Measurements from ENCODE around the gene DSCAM. TPM values are rescaled to one million over a fixed set of nuclear protein-coding genes. Genes with fewer than 3 reads are reported as not detected.

The DSCAM gene
- total RNA-seq, 4 donors from 2014 or later: 0.03 TPM; not detected in 3

GRCh38 chr21:40646651-40647050 is 200.3 kb downstream of the DSCAM start:
- ATAC-seq: no peak
- TF ChIP-seq, protein P1, sequence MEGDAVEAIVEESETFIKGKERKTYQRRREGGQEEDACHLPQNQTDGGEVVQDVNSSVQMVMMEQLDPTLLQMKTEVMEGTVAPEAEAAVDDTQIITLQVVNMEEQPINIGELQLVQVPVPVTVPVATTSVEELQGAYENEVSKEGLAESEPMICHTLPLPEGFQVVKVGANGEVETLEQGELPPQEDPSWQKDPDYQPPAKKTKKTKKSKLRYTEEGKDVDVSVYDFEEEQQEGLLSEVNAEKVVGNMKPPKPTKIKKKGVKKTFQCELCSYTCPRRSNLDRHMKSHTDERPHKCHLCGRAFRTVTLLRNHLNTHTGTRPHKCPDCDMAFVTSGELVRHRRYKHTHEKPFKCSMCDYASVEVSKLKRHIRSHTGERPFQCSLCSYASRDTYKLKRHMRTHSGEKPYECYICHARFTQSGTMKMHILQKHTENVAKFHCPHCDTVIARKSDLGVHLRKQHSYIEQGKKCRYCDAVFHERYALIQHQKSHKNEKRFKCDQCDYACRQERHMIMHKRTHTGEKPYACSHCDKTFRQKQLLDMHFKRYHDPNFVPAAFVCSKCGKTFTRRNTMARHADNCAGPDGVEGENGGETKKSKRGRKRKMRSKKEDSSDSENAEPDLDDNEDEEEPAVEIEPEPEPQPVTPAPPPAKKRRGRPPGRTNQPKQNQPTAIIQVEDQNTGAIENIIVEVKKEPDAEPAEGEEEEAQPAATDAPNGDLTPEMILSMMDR (IDR thresholded peaks at IDR 0.05 in 4 of 5, conservative IDR thresholded peaks at IDR 0.05 in 1 of 5): no peak
- TF ChIP-seq POLR2A (IDR thresholded peaks at IDR 0.05): no peak

DNA sequence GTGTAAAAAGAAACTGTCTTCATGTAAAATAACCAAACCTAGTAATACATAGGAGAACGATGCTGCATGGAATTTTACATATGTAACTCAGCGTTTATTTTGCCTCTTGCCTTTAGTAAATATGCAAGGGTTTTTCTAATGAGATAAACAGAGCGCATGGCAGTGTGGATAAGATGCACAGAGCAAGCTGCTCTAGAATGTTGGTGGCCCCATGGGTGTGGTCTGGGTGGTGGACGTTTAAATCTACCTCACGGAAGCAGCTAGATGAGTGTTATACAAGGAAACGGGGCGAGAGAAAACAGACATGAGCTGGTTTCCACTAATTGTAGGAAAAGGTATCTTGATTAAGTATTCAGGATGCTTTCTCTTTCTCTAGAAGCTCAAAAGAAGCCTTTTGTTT is 205.9 kb downstream of the DSCAM start:
- DNase-seq: no peak
- no peaks in the 10 kb centered on the region for H3K27me3 ChIP-seq
- no peaks in the 10 kb centered on the region for H3K36me3 ChIP-seq
- TF ChIP-seq, protein P1 (IDR thresholded peaks at IDR 0.05 in 4 of 5, conservative IDR thresholded peaks at IDR 0.05 in 1 of 5): no peak
- no peak for TF ChIP-seq POLR2A (IDR thresholded peaks at IDR 0.05)
- in situ Hi-C loops (cut with MboI; ENCODE audit: low sequenced_read_pairs in 4 of 4) (no loop called here), intact Hi-C loops (cut with DNase I; ENCODE audit: low total_unique reads) (no loop called here)
- H3K4me3 ChIP-seq: no peak overlapping the region
- H3K9me3 ChIP-seq: no peaks in the 10 kb centered on the region
- no peak for ATAC-seq
- H3K27ac ChIP-seq: no peak overlapping the region
- no peaks in the 10 kb centered on the region for H3K4me1 ChIP-seq

More at GRCh38 chr21:40646651-40647050, 200.3 kb downstream of the DSCAM start:
- DNase-seq: no peak
- H3K4me3 ChIP-seq: no peak overlapping the region
- H3K36me3 ChIP-seq: no peaks in the 10 kb centered on the region
- H3K4me1 ChIP-seq: no peaks in the 10 kb centered on the region
- in situ Hi-C loops (cut with MboI; ENCODE audit: low sequenced_read_pairs in 4 of 4) (no loop called here), intact Hi-C loops (cut with DNase I; ENCODE audit: low total_unique reads) (no loop called here)
- no peaks in the 10 kb centered on the region for H3K9me3 ChIP-seq
- no peaks in the 10 kb centered on the region for H3K27me3 ChIP-seq
- H3K27ac ChIP-seq: no peak overlapping the region

- Histone ChIP-seq H3K27me3 (no peaks in the 10 kb centered on the region), H3K4me3 (no peak overlapping the region), H3K9me3 (no peaks in the 10 kb centered on the region), H3K4me1 (no peaks in the 10 kb centered on the region), H3K27ac (no peak overlapping the region), H3K36me3 (no peaks in the 10 kb centered on the region)
- DNase-seq: no peak
- in situ Hi-C loops (cut with MboI; ENCODE audit: low sequenced_read_pairs in 4 of 4) (no loop called here), intact Hi-C loops (cut with DNase I; ENCODE audit: low total_unique reads) (no loop called here)
- TF ChIP-seq, protein P1 (IDR thresholded peaks at IDR 0.05 in 4 of 5, conservative IDR thresholded peaks at IDR 0.05 in 1 of 5): no peak
- no peak for TF ChIP-seq POLR2A (IDR thresholded peaks at IDR 0.05)
- ATAC-seq: no peak
Observed at GRCh38 chr21:40640266-40640789, 206.6 kb downstream of the DSCAM start.

DNA sequence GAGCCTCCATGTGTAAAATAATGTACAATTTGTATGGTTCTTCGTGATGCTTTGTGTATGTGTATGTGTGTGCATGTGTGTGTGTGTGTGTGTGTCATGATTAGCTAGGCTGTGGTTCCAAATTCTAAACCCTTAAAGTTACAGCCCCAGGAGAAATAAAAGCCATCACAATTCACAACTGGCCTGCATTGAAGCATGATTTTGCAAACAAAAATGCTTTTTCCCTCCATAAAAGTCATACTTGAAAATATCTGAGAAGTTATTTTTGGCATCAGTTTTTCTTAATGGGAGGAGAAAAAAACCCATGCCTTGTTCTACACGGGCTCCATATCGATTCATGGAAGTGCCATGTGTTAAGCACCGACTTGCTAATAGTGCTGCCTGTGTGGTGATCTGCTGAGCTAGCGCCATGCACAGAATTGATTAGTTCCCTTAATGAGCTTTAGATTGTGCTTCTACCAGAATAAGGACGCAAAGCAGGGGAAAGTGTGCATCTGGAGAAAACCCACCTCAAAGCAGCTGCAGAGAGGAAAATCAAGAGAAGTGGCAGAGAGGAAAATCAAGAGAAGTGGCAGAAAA is 207.3 kb downstream of the DSCAM start:
- ATAC-seq (no peak), DNase-seq (no peak)
- in situ Hi-C loops (cut with MboI; ENCODE audit: low sequenced_read_pairs in 4 of 4) (no loop called here), intact Hi-C loops (cut with DNase I; ENCODE audit: low total_unique reads) (no loop called here)
- Histone ChIP-seq H3K4me1 (no peaks in the 10 kb centered on the region), H3K36me3 (no peaks in the 10 kb centered on the region), H3K9me3 (no peaks in the 10 kb centered on the region), H3K27ac (no peak overlapping the region), H3K4me3 (no peak overlapping the region), H3K27me3 (no peaks in the 10 kb centered on the region)
- TF ChIP-seq POLR2A (IDR thresholded peaks at IDR 0.05): no peak
- TF ChIP-seq, protein P1 (IDR thresholded peaks at IDR 0.05 in 4 of 5, conservative IDR thresholded peaks at IDR 0.05 in 1 of 5): no peak
